OCI-LY7 (cell line): ENCODE data around the gene PIGQ. TPM values are rescaled to one million over a fixed set of nuclear protein-coding genes. Genes with fewer than 3 reads are reported as not detected.

Experiments used
- BruUV-seq: library from RNA; stranded (reverse); fragments of 400-500 nt; replicated peaks from 2 replicates; lab custom pipeline; 2021; lab: Mats Ljungman, UMichigan
- CTCF ChIA-PET: fragments of 300-600 bp; sonication (Branson Sonifier 250); formaldehyde crosslinking; loops from one replicate; lab custom pipeline; 2022; ENCODE audit warnings: antibody characterized with exemption; ENCODE audit not compliant: unreplicated experiment; lab: Charles Lee
- POLR2A ChIA-PET: fragments of 300-600 bp; sonication (Branson Sonifier 250); formaldehyde crosslinking; loops from one replicate; lab custom pipeline; 2022; ENCODE audit warnings: antibody characterized with exemption; lab: Charles Lee
- DNase-seq: peaks from one replicate; pipeline ENCODE4 v3.0.0-alpha.2; 2015; ENCODE audit warnings: low spot score
- H2AFZ ChIP-seq: fragments of 200-600 bp; sonication (generic), shearing (Covaris generic); 2 replicates; pipeline ENCODE4 v1.6.1; 2014; ENCODE audit warnings: mild to moderate bottlenecking, antibody characterized with exemption, low read length, moderate library complexity
- H3K27ac ChIP-seq: fragments of 200-600 bp; sonication (generic); 2 replicates; pipeline ENCODE4 v1.5.1; 2014; ENCODE audit warnings: mixed run types, low read depth, mild to moderate bottlenecking, moderate library complexity, low read length, inconsistent platforms; ENCODE audit not compliant: poor library complexity, severe bottlenecking
- H3K36me3 ChIP-seq: fragments of 200-600 bp; sonication (generic); 2 replicates; pipeline ENCODE4 v1.6.1; 2014; ENCODE audit warnings: mild to moderate bottlenecking, antibody characterized with exemption, low read length, moderate library complexity, mixed read lengths; ENCODE audit not compliant: insufficient read depth
- H3K4me1 ChIP-seq: fragments of 200-600 bp; sonication (generic); 2 replicates; pipeline ENCODE4 v1.5.1; 2014; ENCODE audit warnings: mild to moderate bottlenecking, low read length; ENCODE audit not compliant: insufficient read depth, poor library complexity, severe bottlenecking
- H3K4me2 ChIP-seq: fragments of 200-600 bp; sonication (generic); 2 replicates; pipeline ENCODE4 v1.6.1; 2014; ENCODE audit warnings: mild to moderate bottlenecking, low read length
- H3K4me3 ChIP-seq: fragments of 200-600 bp; sonication (generic); 2 replicates; pipeline ENCODE4 v1.5.1; 2014; ENCODE audit warnings: mild to moderate bottlenecking, low read depth, low read length; ENCODE audit not compliant: poor library complexity, severe bottlenecking
- H3K79me2 ChIP-seq: fragments of 200-600 bp; sonication (generic); 2 replicates; pipeline ENCODE4 v1.6.1; 2016; ENCODE audit warnings: low read depth, mild to moderate bottlenecking, low read length, moderate library complexity, mixed read lengths; ENCODE audit not compliant: insufficient read depth
- H3K9me2 ChIP-seq: fragments of 200-600 bp; sonication (generic); 2 replicates; pipeline ENCODE4 v1.6.1; 2016; ENCODE audit warnings: mild to moderate bottlenecking, low read length, mixed read lengths; ENCODE audit not compliant: insufficient read depth
- H3K9me3 ChIP-seq: fragments of 200-600 bp; sonication (generic); 2 replicates; pipeline ENCODE4 v1.6.1; 2014; ENCODE audit warnings: mild to moderate bottlenecking, mixed run types, low read length, mixed read lengths
- H4K20me1 ChIP-seq: fragments of 200-600 bp; sonication (generic); 2 replicates; pipeline ENCODE4 v1.6.1; 2014; ENCODE audit warnings: mild to moderate bottlenecking, antibody characterized with exemption, low read length, moderate library complexity, mixed read lengths; ENCODE audit not compliant: insufficient read depth
- EZH2phosphoT487 ChIP-seq: fragments of 200-600 bp; sonication (generic); IDR thresholded peaks from 2 replicates; pipeline ENCODE4 v1.6.1; 2018; ENCODE audit warnings: low read depth, borderline replicate concordance, mild to moderate bottlenecking, mixed run types, antibody characterized with exemption, low read length, moderate library complexity, mixed read lengths
- intact Hi-C: fragments of 100-400 bp; cut with micrococcal nuclease; formaldehyde crosslinking; loops from one replicate; pipeline ENCODE4 v1.10.0; 2022; ENCODE audit not compliant: unreplicated experiment
- total RNA-seq, 2 experiments: library from RNA; depleted of rRNA in 1 of 2; stranded (reverse); fragments of >200 nt in 1 of 2; shearing (Covaris generic) in 1 of 2; gene quantifications; 2 replicates each; pipeline ENCODE4 v1.2.3, GENCODE V29; 2014 to 2022
- TF ChIP-seq, protein P1 (sequence below): fragments of 200-600 bp; sonication (generic); conservative IDR thresholded peaks from 2 replicates; pipeline ENCODE4 v1.5.1; 2014; ENCODE audit warnings: mild to moderate bottlenecking, antibody characterized with exemption, low read length, moderate library complexity, mixed read lengths

Gene PIGQ
- total RNA-seq, 2 experiments from 2014 or later: 39.0 to 54.2 TPM

DNA sequence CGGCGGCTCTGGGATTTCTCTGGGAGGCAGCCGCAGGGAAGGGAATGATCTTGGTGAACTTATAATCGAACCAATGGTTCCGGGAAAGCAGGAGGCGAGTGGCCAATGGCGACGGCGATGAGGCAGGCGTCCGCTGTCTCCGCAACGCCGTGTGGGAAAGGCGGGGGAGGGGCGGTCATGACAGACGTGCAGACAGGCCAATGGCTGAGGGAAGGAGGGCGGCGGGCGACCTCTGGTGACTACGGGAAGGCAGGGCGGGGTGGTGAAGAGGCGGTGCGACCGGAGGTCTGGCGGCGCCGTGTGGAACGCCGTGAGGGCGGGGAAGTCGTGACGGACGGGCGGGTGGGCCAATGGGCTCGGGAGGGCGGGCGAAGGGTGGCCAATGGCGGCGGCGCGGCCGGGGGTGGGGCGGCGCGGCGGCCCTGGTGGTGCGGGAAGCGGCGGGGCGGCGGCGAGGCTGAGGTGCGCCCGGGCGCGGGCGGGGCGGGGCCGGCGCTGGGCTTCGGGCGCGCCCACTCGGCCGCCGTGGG, 20.0 kb downstream of the PIGQ start, which contains the start of gene RAB40C:
RAB40C (plus strand) TSS at position 409 of the 530 bp plus-strand sequence. CDS start 226 bp downstream, outside the sequence.
- POLR2A ChIA-PET: no interaction called here
- Histone ChIP-seq H4K20me1 (no peaks in the 10 kb centered on the region), H3K36me3 (peaks cover 4% of the 10 kb centered on the region; the same call in 1 of the 2 replicates), H3K4me3 (peak within 1 kb of the TSS; percentile 84), H3K4me2 (peak within 1 kb of the TSS; percentile 83), H2AFZ (peak within 1 kb of the TSS; percentile 56; the same call in 1 of the 2 replicates), H3K79me2 (peaks cover 20% of the 10 kb centered on the region; the same call in 1 of the 2 replicates), H3K27ac (peak within 1 kb of the TSS; percentile 89), H3K9me2 (no peaks in the 10 kb centered on the region), H3K4me1 (peaks cover 25% of the 10 kb centered on the region), H3K9me3 (no peaks in the 10 kb centered on the region)
- DNase-seq: peak; percentile 99
- TF ChIP-seq EZH2phosphoT487: no peak
- TF ChIP-seq, protein P1, sequence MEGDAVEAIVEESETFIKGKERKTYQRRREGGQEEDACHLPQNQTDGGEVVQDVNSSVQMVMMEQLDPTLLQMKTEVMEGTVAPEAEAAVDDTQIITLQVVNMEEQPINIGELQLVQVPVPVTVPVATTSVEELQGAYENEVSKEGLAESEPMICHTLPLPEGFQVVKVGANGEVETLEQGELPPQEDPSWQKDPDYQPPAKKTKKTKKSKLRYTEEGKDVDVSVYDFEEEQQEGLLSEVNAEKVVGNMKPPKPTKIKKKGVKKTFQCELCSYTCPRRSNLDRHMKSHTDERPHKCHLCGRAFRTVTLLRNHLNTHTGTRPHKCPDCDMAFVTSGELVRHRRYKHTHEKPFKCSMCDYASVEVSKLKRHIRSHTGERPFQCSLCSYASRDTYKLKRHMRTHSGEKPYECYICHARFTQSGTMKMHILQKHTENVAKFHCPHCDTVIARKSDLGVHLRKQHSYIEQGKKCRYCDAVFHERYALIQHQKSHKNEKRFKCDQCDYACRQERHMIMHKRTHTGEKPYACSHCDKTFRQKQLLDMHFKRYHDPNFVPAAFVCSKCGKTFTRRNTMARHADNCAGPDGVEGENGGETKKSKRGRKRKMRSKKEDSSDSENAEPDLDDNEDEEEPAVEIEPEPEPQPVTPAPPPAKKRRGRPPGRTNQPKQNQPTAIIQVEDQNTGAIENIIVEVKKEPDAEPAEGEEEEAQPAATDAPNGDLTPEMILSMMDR: no peak
- BruUV-seq: no TSS peak
- intact Hi-C loops: loop anchor here (1.0 kb wide), 1 partner anchor 47 kb away; the partner anchor contains the start of gene METTL26
- CTCF ChIA-PET: no interaction called here

DNA sequence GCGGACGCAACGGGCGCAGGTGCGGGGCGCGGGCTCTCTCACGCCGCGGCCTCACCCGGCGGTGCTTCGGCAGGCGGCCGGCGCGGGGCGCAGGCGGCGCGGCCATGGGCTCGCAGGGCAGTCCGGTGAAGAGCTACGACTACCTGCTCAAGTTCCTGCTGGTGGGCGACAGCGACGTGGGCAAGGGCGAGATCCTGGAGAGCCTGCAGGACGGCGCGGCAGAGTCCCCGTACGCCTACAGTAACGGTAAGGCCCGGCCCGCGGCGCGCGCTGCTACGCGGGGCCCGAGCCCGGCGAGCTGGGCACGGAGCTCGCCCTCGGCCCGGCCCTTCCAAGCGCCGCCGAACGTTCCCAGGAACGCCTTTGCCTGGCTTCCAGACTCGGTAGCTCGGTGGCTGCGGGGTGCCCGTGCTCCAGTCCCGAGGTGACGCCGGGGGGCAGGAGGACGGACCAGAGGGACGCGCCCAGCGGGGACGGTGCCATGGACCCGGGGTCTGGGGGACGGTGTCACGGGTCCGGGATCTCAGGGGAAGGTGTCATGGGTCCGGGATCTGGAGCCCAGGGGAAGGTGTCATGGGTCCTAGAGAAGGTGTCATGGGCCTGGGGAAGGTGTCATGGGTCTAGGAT, 20.5 kb downstream of the PIGQ start:
- no TSS peak for BruUV-seq

More for the DNA sequence above, 20.5 kb downstream of the PIGQ start:
- peak overlapping the region; percentile 83 for H3K4me2 ChIP-seq
- H3K4me1 ChIP-seq: peaks cover 25% of the 10 kb centered on the region
- no peak for DNase-seq
- H3K4me3 ChIP-seq: peak overlapping the region; percentile 84
- H3K27ac ChIP-seq: no peak overlapping the region
- no peak overlapping the region for H2AFZ ChIP-seq
- POLR2A ChIA-PET: no interaction called here
- CTCF ChIA-PET: no interaction called here
- intact Hi-C loops: no loop called here
- peaks cover 20% of the 10 kb centered on the region; the same call in 1 of the 2 replicates for H3K79me2 ChIP-seq
- H3K36me3 ChIP-seq: peaks cover 4% of the 10 kb centered on the region; the same call in 1 of the 2 replicates
- TF ChIP-seq, protein P1: no peak
- no peak for TF ChIP-seq EZH2phosphoT487
- H3K9me3 ChIP-seq: no peaks in the 10 kb centered on the region
- H4K20me1 ChIP-seq: no peaks in the 10 kb centered on the region
- H3K9me2 ChIP-seq: no peaks in the 10 kb centered on the region
